VCaP (cell line): ENCODE results near the gene CINP.
"Not testable (repeated sequence)": the region's sequence is repeated elsewhere in the genome, so short reads cannot be mapped to it uniquely, and the experiment has no call there.

ENCODE experiments used
- H3K27ac ChIP-seq: fragments of 450-650 bp; 2 replicates; pipeline ENCODE4 v1.5.1; 2017
- TF ChIP-seq, protein P1 (sequence below): fragments of 450-650 bp; conservative IDR thresholded peaks from 2 replicates; pipeline ENCODE4 v1.5.1; 2017; ENCODE audit warnings: mild to moderate bottlenecking, moderate library complexity

Gene CINP

DNA sequence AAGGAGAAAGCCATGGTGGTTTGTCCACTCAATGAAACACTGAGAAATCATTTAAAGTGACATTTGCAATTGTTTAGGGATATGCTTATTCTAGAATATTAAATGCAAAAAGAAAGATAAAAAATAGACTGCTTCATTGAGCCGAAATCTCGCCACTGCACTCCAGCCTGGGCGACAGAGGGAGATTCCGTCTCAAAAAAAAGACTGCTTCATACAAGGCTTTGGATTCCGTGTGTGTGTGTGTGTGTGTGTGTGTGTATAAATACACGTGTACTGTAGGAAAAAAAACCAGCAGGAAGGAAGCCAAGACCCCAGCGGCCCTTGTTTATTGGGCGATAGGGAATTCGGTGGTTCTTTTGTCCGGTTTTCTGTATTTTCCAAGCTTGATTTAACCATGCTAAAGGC, 46.4 kb downstream of the CINP start:
- TF ChIP-seq, protein P1, sequence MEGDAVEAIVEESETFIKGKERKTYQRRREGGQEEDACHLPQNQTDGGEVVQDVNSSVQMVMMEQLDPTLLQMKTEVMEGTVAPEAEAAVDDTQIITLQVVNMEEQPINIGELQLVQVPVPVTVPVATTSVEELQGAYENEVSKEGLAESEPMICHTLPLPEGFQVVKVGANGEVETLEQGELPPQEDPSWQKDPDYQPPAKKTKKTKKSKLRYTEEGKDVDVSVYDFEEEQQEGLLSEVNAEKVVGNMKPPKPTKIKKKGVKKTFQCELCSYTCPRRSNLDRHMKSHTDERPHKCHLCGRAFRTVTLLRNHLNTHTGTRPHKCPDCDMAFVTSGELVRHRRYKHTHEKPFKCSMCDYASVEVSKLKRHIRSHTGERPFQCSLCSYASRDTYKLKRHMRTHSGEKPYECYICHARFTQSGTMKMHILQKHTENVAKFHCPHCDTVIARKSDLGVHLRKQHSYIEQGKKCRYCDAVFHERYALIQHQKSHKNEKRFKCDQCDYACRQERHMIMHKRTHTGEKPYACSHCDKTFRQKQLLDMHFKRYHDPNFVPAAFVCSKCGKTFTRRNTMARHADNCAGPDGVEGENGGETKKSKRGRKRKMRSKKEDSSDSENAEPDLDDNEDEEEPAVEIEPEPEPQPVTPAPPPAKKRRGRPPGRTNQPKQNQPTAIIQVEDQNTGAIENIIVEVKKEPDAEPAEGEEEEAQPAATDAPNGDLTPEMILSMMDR = no peak
- peak overlapping the region; percentile 90 for H3K27ac ChIP-seq

DNA sequence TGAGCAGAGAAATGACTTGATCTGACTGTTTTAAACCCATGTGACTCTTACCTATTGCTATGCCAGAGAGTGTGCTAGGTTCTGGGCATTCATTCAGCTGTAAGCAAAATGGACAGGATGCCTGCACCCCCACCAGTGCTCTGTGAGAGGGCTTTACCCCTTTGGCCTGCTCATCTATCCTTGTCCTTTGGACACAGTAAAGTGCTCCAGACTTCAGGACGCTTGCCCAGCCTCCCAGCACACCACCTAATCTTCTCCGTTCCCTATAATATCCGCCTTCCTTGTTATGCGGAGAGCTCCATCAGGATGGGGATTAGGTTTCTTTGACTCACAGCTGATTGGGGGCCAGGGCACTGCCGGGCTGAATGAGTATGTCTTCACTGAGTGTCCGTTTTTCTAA, 47.6 kb downstream of the CINP start:
- no peak overlapping the region for H3K27ac ChIP-seq
- TF ChIP-seq, protein P1 = no peak

DNA sequence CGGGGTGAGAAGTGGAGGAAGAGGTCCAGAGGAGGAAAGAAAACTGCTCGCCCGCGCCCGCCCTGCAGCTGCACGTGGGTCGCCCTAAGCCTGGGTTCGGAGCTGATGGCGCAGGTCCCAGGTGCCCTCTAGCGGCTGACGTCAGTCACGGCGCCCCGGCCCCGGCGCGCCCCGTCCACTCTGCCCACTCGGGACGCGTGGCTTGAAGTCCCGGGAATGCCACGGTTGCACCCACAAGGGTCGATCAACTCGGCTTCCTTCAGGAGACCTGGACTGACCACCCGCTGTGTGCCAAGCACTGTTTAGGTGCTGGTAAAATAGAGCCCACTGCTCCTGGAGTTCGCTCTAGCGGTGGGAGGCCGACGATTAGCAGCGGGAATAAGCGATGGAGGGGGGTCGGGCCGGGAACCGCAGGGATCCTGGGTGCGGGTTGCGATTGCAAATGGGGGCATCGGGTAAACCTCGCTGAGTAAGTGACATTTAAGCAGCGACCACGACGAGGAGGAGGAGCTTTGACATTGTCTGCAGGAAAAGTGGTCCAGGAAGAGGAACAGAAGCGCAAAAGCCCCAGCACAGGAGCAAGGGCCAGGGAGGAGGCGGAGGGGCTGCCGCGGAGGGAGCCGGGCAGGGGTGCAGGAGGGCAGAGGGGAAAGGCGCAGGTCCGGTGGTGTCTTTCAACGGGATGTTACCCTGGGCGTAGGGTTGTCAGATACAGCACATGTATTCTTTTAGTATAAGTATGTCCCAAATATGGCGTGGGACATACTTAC, 48.3 kb downstream of the CINP start:
- TF ChIP-seq, protein P1 = peak; percentile 96
- peak overlapping the region; percentile 24; the same call in 1 of the 2 replicates for H3K27ac ChIP-seq

DNA sequence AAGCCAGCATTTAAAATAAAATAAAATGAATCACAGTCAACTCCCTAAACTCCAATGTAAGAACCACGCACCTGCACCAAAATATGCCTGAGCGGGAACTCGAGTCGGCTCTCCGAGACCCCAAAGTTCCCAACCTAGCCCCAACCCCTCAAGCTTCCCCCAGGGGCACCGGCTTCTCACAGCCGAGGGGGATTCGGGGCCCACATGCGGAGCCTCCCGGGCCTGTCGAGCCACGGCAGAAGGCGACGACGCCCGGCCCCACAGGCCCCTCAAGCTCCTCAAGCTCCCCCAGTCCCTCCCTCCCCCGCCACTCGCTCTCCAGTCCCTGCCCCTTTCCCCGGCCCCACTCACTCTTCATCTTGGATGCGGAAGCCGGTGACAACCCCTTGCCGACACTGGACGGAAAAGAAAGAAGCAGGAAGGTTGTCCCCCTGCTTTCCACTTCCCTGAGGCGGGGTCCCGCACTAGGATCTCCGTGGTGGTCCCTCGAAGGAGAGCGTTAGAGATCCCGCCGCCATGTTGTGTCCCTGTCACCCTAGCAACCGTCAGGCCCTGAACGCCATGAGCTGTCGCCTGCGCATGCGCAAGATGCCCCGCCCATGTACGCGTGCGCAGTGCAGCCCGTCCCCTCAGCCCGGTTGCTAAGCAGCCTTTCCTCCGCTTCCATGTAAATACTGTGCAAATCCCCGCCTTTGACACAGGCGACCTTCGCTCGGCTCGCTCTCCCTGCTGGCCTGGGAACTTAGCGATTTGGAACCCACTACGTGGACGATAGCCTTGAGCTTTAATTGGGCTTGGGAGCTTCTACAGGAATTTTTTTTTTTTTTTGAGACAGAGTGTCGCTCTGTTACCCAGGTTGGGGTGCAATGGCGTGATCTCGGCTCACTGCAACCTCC, 57.8 kb downstream of the CINP start, which contains the start of gene MOK:
TSS of gene MOK (minus strand) at position 554 of the 896 bp plus-strand sequence. CDS start at position 358, 196 bp downstream.
- peak within 1 kb of the TSS; percentile 49; the same call in 1 of the 2 replicates for H3K27ac ChIP-seq
- TF ChIP-seq, protein P1 = no peak

DNA sequence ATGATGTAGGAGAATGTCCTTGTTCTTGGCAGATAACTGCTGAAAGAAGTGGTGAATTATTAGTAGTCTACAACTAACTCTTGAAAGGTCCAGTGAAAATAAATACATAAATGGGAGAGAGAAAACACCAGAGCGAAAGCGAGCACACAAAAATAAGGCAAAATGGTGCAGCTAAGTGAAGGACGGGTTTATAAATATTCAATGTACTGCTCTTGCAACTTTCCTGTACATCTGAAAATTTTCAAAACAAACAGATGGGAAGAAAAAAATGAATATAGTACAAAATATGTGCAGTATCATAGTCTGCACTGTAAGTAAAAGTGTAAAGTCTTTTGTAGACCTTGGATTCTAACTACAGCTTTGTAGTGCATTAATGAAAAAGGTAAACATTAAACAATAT, 59.0 kb downstream of the CINP start:
- TF ChIP-seq, protein P1 = no peak

GRCh38 chr14:102298303-102299070, 64.2 kb downstream of the CINP start:
- H3K27ac ChIP-seq = not testable (repeated sequence)

More for the DNA sequence above, 59.0 kb downstream of the CINP start:
- H3K27ac ChIP-seq = no peak overlapping the region
